Esophagus squamous epithelium (tissue), 4 donors: Measurements from ENCODE around the gene SPON1.

Experiments used
- CTCF ChIP-seq, 6 experiments: fragments of 450-650 bp in 4 of 6; fragments of 200-600 bp in 2 of 6; sonication (generic) in 2 of 6; IDR thresholded peaks; one replicate each; pipeline ENCODE4 v1.5.1; 2016 to 2019; ENCODE audit warnings: antibody characterized with exemption in 6 of 6, mild to moderate bottlenecking in 4 of 6, moderate library complexity in 4 of 6
- POLR2A ChIP-seq, 4 donors: fragments of 450-650 bp; IDR thresholded peaks; one replicate each; pipeline ENCODE4 v1.6.1; 2017; ENCODE audit warnings: antibody characterized with exemption in 4 of 4, mild to moderate bottlenecking in 4 of 4, moderate library complexity in 3 of 4

- TF ChIP-seq CTCF (IDR thresholded peaks at IDR 0.05) (no peak), POLR2A (IDR thresholded peaks at IDR 0.05) (no peak)
These were observed 22.3 kb upstream of the SPON1 start for GRCh38 chr11:13939961-13940906.
